Progenitor cell of endocrine pancreas (in vitro differentiated cells): ENCODE data around the gene RTL5. TPM values are rescaled to one million over a fixed set of nuclear protein-coding genes. Genes with fewer than 3 reads are reported as not detected.

Experiments
- DNase-seq: peaks from one replicate; pipeline ENCODE4 v3.0.0; 2021; ENCODE audit warnings: low spot score; ENCODE audit not compliant: unreplicated experiment
- H3K27ac Mint-ChIP-seq: 2 replicates; pipeline ENCODE4 v1.8.0; 2021; ENCODE audit warnings: mild to moderate bottlenecking, moderate library complexity, mixed read lengths
- H3K27me3 Mint-ChIP-seq: 2 replicates; pipeline ENCODE4 v1.8.0; 2021; ENCODE audit warnings: mixed read lengths
- H3K36me3 Mint-ChIP-seq: 2 replicates; pipeline ENCODE4 v1.8.0; 2022; ENCODE audit warnings: mixed read lengths; ENCODE audit not compliant: insufficient read depth
- H3K4me1 Mint-ChIP-seq: 2 replicates; pipeline ENCODE4 v1.8.0; 2021; ENCODE audit warnings: low read depth, mixed read lengths
- H3K4me3 Mint-ChIP-seq: 2 replicates; pipeline ENCODE4 v1.8.0; 2021; ENCODE audit warnings: low read depth, mild to moderate bottlenecking, moderate library complexity, mixed read lengths
- H3K9me3 Mint-ChIP-seq: 2 replicates; pipeline ENCODE4 v1.8.0; 2021; ENCODE audit warnings: low read depth, mixed read lengths
- total RNA-seq: library from RNA; stranded (reverse); gene quantifications from 2 replicates; pipeline ENCODE4 v1.2.1, GENCODE V29; 2021
- TF ChIP-seq, protein P1 (sequence below): fragments of 200-600 bp; sonication (generic); IDR thresholded peaks from one replicate; pipeline ENCODE4 v1.5.0; 2021; ENCODE audit warnings: antibody characterized with exemption, mild to moderate bottlenecking; ENCODE audit not compliant: unreplicated experiment

RTL5 gene
- total RNA-seq, 1 donor from 2014 or later: 19.4 TPM

DNA sequence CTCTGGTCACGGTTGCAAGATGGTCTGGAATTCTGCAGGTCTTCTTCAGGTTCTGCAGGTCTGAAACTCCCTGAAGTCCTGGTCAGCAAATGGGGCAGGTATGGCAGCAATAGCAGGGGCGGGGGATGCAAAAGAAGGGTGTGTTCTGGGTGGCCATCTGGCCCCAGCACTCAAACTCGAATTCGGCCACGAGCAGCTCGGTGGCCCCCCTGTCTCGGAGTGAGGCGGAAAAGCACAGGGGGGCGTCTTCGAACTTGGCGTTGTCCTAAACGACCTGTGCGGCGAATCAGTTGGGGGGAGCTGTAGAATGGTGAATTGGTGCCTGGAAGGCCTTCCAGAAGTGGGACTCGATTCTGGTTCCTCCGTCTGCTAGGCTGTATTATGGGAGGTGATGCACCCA lies 2.1 kb downstream of the RTL5 start:
- Mint-ChIP-seq H3K9me3 (peaks cover 27% of the 10 kb centered on the region), H3K4me3 (no peak overlapping the region), H3K27me3 (peaks cover 6% of the 10 kb centered on the region), H3K4me1 (peaks cover 10% of the 10 kb centered on the region), H3K36me3 (peaks cover 16% of the 10 kb centered on the region), H3K27ac (no peak overlapping the region)
- TF ChIP-seq, protein P1, sequence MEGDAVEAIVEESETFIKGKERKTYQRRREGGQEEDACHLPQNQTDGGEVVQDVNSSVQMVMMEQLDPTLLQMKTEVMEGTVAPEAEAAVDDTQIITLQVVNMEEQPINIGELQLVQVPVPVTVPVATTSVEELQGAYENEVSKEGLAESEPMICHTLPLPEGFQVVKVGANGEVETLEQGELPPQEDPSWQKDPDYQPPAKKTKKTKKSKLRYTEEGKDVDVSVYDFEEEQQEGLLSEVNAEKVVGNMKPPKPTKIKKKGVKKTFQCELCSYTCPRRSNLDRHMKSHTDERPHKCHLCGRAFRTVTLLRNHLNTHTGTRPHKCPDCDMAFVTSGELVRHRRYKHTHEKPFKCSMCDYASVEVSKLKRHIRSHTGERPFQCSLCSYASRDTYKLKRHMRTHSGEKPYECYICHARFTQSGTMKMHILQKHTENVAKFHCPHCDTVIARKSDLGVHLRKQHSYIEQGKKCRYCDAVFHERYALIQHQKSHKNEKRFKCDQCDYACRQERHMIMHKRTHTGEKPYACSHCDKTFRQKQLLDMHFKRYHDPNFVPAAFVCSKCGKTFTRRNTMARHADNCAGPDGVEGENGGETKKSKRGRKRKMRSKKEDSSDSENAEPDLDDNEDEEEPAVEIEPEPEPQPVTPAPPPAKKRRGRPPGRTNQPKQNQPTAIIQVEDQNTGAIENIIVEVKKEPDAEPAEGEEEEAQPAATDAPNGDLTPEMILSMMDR: no peak
- no peak for DNase-seq

DNA sequence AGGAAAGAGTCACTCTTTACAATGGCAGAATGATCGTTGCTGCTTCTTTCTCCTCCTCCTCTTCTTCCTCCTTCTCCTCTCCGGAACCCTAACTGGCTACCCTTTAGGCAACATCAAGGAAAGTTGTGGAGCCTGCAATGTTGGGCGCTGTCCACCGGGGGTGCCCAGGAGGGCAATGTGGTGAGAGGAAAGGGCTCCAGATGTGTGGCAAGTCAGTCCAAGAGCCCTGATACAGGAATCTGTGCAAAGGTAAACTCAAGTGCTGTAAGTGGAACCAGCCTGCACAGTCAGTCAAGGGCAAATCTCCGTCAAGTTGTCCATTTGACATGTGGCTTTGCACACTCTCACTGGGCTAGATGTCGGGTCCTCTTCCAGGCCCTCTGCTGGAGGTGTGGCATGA lies 2.8 kb downstream of the RTL5 start:
- Mint-ChIP-seq H3K4me1 (peaks cover 17% of the 10 kb centered on the region), H3K9me3 (peaks cover 30% of the 10 kb centered on the region), H3K36me3 (peaks cover 16% of the 10 kb centered on the region), H3K27ac (no peak overlapping the region), H3K4me3 (peak overlapping the region; percentile 24), H3K27me3 (peaks cover 6% of the 10 kb centered on the region)
- DNase-seq: no peak
- TF ChIP-seq, protein P1: peak; percentile 42

DNA sequence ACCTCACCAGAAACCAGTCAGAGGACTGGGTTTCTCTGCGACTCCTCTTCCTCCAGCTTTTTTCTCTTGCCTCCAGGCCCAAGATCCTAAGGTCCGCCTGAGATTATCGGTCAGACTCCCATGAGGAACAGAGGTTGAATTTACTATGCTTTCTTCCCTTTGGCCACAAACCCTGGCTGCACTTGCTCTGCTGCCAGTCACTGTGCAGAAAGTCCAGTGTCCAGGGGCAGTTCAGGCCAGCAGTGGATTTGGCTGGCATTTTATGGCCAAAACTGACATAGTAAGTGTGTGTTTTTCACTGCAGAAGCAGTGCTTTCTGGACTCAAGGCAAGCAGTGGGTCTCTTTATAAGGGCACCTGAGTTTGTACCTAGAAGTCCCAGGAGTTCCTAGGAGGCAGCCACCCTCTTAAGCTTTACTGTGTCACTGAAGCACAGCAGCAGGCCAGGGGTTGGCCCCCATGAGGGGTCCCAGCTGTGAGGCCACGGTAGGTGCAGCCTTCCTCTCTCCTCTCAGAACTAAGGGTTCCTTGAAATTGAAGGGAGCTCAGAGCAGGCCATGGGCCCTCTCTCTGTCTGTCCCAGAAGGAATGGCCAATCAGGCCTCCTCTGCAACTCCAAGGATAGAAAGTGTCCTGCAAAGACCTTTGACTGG lies 3.4 kb downstream of the RTL5 start:
- Mint-ChIP-seq H3K9me3 (peaks cover 28% of the 10 kb centered on the region), H3K4me1 (peaks cover 21% of the 10 kb centered on the region), H3K4me3 (no peak overlapping the region), H3K27ac (no peak overlapping the region), H3K36me3 (peaks cover 16% of the 10 kb centered on the region), H3K27me3 (peaks cover 4% of the 10 kb centered on the region)
- TF ChIP-seq, protein P1: no peak
- no peak for DNase-seq

DNA sequence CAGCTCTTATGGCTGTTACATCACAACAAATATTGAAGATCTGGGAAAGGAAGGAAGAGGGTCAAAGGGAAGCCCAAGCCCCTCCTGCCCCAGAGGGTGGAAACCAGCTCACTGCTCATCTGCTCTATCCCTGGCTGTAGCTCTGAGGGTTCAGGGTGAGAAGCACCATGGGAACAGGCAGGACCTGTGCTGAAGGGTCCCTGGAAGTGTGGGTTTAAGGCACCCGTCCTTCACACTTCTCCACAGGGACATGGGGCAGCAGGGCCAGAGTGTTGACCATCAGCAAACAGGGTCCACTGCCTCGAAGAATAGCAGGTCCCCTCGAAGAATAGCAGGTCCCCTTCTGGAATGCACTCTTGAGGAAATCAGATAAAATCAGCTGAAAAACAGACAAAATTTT lies 4.4 kb downstream of the RTL5 start:
- Mint-ChIP-seq H3K4me3 (no peak overlapping the region), H3K36me3 (peaks cover 16% of the 10 kb centered on the region), H3K4me1 (peaks cover 26% of the 10 kb centered on the region), H3K27ac (no peak overlapping the region), H3K27me3 (peaks cover 4% of the 10 kb centered on the region), H3K9me3 (peaks cover 33% of the 10 kb centered on the region)
- DNase-seq: no peak
- TF ChIP-seq, protein P1: no peak

DNA sequence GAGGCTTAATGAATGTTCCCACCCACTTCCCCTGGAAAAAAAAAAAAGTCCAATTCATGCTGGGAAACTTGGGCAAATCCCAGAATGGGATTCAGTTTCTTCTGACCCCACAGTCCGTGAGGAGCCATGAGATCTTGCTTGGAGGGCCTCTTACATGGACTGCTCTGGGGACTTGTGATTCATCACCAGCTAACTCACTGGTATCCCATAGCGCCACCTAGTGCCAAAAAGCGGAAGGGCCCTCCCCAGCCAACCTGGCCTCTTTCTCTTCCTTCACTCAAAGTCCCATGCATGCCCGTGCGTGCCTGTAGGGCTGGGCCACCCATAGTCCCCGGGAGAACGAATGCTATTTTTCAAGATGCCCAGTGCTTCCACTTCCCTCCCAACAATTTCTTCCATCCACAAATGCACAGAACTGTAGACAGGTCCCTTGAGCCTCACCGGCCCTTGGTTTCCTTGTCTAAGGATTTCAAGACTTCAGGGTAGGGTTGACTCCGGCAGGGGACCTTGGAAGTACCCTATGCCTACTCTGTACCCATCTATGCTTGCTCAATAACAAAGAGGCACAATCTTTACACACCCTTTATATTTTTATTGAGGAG lies 5.1 kb downstream of the RTL5 start:
- peaks cover 33% of the 10 kb centered on the region for H3K9me3 Mint-ChIP-seq
- no peak overlapping the region for H3K4me3 Mint-ChIP-seq
- H3K27me3 Mint-ChIP-seq: peaks cover 4% of the 10 kb centered on the region
- H3K4me1 Mint-ChIP-seq: peaks cover 23% of the 10 kb centered on the region
- DNase-seq: peak; percentile 64
- peaks cover 16% of the 10 kb centered on the region for H3K36me3 Mint-ChIP-seq
- H3K27ac Mint-ChIP-seq: no peak overlapping the region
- TF ChIP-seq, protein P1: peak; percentile 70
